SU-DHL-6 (cell line): ENCODE measurements around the gene LRIT2.

Experiments used
- H2AFZ ChIP-seq: fragments of 200-600 bp; sonication (generic); 2 replicates; pipeline ENCODE4 v1.6.1; 2014; ENCODE audit warnings: low read depth, mild to moderate bottlenecking, moderate library complexity, mixed read lengths, antibody characterized with exemption, low read length; ENCODE audit not compliant: severe bottlenecking
- H3F3A ChIP-seq: fragments of 200-600 bp; shearing (Covaris generic); 2 replicates; pipeline ENCODE4 v1.6.0; 2016; ENCODE audit warnings: antibody characterized with exemption, mild to moderate bottlenecking; ENCODE audit not compliant: insufficient read depth
- H3K27ac ChIP-seq: fragments of 200-600 bp; sonication (generic); 2 replicates; pipeline ENCODE4 v1.5.1; 2016; ENCODE audit warnings: low read depth, mild to moderate bottlenecking, low read length, moderate library complexity, mixed read lengths
- H3K27me3 ChIP-seq: fragments of 200-600 bp; sonication (generic), shearing (Covaris generic); 2 replicates; pipeline ENCODE4 v1.6.0; 2014; ENCODE audit warnings: mild to moderate bottlenecking, low read length
- H3K36me3 ChIP-seq: fragments of 200-600 bp; sonication (generic); 2 replicates; pipeline ENCODE4 v1.6.1; 2014; ENCODE audit warnings: mild to moderate bottlenecking, low read length, mixed read lengths
- H3K4me2 ChIP-seq: fragments of 300-600, 200-600 bp; shearing (Covaris generic), sonication (generic); 2 replicates; pipeline ENCODE4 v1.6.0; 2014; ENCODE audit warnings: low read length, low read depth, mild to moderate bottlenecking; ENCODE audit not compliant: poor library complexity, severe bottlenecking
- H3K4me3 ChIP-seq: fragments of 200-600 bp; sonication (generic); 2 replicates; pipeline ENCODE4 v1.5.1; 2014; ENCODE audit warnings: antibody characterized with exemption, low read length, mild to moderate bottlenecking, mixed read lengths; ENCODE audit not compliant: insufficient read depth, poor library complexity, severe bottlenecking
- H3K79me2 ChIP-seq: fragments of 200-600 bp; sonication (generic); 2 replicates; pipeline ENCODE4 v1.6.1; 2014; ENCODE audit warnings: mild to moderate bottlenecking, low read length, moderate library complexity; ENCODE audit not compliant: insufficient read depth
- H3K9ac ChIP-seq: fragments of 200-600 bp; sonication (generic); 2 replicates; pipeline ENCODE4 v1.7.0; 2014; ENCODE audit warnings: mild to moderate bottlenecking, low read length
- H3K9me2 ChIP-seq: fragments of 200-600 bp; sonication (generic); replicated peaks from 2 replicates; pipeline ENCODE4 v1.6.1; 2014; ENCODE audit warnings: low read length; ENCODE audit not compliant: insufficient read depth
- H3K9me3 ChIP-seq: fragments of 200-600 bp; sonication (generic); 2 replicates; pipeline ENCODE4 v1.6.1; 2014; ENCODE audit warnings: low read length, mixed read lengths; ENCODE audit not compliant: insufficient read depth
- H4K20me1 ChIP-seq: fragments of 200-600 bp; sonication (generic); 2 replicates; pipeline ENCODE4 v1.6.1; 2014; ENCODE audit warnings: low read depth, mild to moderate bottlenecking, antibody characterized with exemption, low read length, moderate library complexity, mixed read lengths
- EZH2phosphoT487 ChIP-seq: fragments of 200-600 bp; sonication (generic), shearing (Covaris generic); conservative IDR thresholded peaks from 2 replicates; pipeline ENCODE4 v1.6.1; 2018; ENCODE audit warnings: mild to moderate bottlenecking, antibody characterized with exemption, low read length, moderate library complexity, mixed read lengths
- TF ChIP-seq, protein P1 (sequence below): fragments of 200-600 bp; sonication (generic); IDR thresholded peaks from one replicate; pipeline ENCODE4 v1.5.1; 2017; ENCODE audit warnings: antibody characterized with exemption, mild to moderate bottlenecking, low read length, moderate library complexity; ENCODE audit not compliant: insufficient read depth, poor library complexity, severe bottlenecking

LRIT2 gene

DNA sequence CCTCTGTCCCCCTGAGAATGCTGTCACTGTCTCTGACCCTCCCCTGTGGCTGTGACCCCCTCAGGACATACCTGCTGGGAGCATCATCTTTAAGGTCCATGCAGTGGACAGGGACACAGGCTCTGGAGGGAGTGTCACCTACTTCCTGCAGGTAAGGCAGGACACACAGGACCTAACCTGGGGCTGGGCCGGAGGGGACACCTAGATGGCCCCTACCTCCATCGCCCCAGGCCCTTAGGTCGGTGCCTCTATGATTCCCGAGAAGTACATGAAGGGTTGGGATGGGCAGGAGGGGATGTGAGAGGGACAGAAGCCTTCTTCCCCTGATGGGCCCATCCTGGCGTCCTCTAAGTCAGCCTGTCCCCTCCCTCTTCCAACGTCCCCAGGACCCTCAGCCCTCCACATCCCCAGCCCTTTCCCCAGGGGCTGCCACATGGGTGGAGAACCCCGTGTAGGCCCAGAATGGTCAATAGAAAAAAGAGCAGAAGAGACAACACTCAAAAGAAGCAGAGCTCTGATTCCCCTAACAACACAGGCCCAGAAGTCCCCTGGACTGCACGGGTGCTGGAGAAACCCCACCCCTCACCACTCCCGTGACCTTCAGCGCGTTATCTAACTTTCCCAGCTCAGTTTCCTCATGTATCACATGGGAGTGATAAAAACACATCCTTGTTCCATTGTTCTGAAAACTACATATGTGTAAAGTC is 24.7 kb downstream of the LRIT2 start:
- Histone ChIP-seq H4K20me1 (no peaks in the 10 kb centered on the region), H3K4me2 (no peak overlapping the region), H2AFZ (no peak overlapping the region), H3K9me3 (no peaks in the 10 kb centered on the region), H3K27me3 (no peaks in the 10 kb centered on the region), H3K79me2 (no peaks in the 10 kb centered on the region), H3K36me3 (no peaks in the 10 kb centered on the region), H3K9me2 (no peaks in the 10 kb centered on the region), H3K9ac (no peak overlapping the region), H3F3A (no peaks in the 10 kb centered on the region), H3K27ac (no peak overlapping the region), H3K4me3 (no peak overlapping the region)
- TF ChIP-seq EZH2phosphoT487 = no peak
- TF ChIP-seq, protein P1, sequence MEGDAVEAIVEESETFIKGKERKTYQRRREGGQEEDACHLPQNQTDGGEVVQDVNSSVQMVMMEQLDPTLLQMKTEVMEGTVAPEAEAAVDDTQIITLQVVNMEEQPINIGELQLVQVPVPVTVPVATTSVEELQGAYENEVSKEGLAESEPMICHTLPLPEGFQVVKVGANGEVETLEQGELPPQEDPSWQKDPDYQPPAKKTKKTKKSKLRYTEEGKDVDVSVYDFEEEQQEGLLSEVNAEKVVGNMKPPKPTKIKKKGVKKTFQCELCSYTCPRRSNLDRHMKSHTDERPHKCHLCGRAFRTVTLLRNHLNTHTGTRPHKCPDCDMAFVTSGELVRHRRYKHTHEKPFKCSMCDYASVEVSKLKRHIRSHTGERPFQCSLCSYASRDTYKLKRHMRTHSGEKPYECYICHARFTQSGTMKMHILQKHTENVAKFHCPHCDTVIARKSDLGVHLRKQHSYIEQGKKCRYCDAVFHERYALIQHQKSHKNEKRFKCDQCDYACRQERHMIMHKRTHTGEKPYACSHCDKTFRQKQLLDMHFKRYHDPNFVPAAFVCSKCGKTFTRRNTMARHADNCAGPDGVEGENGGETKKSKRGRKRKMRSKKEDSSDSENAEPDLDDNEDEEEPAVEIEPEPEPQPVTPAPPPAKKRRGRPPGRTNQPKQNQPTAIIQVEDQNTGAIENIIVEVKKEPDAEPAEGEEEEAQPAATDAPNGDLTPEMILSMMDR = no peak

DNA sequence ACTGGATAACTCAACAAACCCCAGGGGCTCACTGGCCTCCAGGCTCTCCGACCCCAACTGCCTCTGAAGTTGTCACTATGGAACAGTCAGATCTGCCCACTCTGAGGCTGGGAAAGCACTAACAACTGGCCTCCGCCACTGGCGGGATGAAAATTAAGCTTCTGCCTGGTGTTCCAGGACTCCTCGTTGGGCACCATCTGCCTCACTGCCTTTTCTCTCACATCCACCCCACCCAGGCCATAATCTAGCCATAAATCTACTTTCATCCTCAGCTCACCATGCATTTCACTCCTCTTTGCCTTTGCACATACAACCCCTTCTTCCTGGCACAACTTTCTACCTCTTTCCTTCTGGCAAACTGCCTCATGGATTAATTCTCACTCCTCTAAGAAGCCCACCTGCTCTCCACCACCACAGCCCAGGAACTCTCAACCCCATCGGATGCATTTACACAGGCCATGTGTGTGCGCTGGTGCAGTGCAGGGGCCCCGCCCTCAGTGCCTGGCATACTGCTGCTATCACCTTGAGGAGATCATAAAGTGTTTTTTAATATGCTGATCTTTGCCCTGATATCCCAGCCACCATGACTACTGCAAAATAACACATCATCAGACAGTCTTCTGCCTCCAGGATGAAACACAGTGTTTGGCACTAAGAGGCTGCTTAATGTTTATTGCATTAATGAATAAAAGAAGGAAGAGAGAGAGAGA is 27.0 kb downstream of the LRIT2 start:
- H3K9me3 ChIP-seq = no peaks in the 10 kb centered on the region
- H3K4me2 ChIP-seq = no peak overlapping the region
- no peak overlapping the region for H3K27ac ChIP-seq
- H3K36me3 ChIP-seq = no peaks in the 10 kb centered on the region
- H3K9me2 ChIP-seq = no peaks in the 10 kb centered on the region
- H3F3A ChIP-seq = no peaks in the 10 kb centered on the region
- no peaks in the 10 kb centered on the region for H4K20me1 ChIP-seq
- H2AFZ ChIP-seq = no peak overlapping the region
- TF ChIP-seq, protein P1 = no peak
- no peak for TF ChIP-seq EZH2phosphoT487
- no peaks in the 10 kb centered on the region for H3K27me3 ChIP-seq
- H3K9ac ChIP-seq = no peak overlapping the region
- no peaks in the 10 kb centered on the region for H3K79me2 ChIP-seq
- H3K4me3 ChIP-seq = no peak overlapping the region

DNA sequence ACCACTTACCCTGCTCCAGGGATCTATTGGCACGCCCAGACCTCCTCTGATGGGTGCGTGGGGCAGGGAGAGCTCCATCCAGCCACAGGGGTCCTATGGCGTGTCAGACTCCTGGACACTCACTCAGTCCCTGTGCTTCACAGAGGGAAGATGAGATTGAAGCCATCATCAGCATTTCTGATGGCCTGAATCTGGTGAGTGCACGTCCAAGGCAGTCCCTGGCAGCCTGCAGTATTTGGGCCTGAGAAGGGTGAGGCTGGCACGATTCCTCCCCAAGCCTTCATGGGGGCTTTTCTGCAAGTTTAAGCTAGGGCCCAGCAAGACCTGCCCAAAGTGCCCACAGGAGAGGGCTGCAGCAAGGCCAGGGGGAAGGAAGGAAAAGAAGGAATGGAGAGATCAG is 27.7 kb downstream of the LRIT2 start:
- Histone ChIP-seq H3K4me2 (no peak overlapping the region), H3K79me2 (no peaks in the 10 kb centered on the region), H3K4me3 (no peak overlapping the region), H3K27me3 (no peaks in the 10 kb centered on the region), H3K9me3 (no peaks in the 10 kb centered on the region), H3K9ac (no peak overlapping the region), H3K9me2 (no peaks in the 10 kb centered on the region), H3F3A (no peaks in the 10 kb centered on the region), H2AFZ (no peak overlapping the region), H3K27ac (no peak overlapping the region), H3K36me3 (no peaks in the 10 kb centered on the region), H4K20me1 (no peaks in the 10 kb centered on the region)
- TF ChIP-seq, protein P1 = no peak
- TF ChIP-seq EZH2phosphoT487 = no peak
